ENCODE measurements around the gene RWDD1. TPM values are rescaled to one million over a fixed set of nuclear protein-coding genes. Genes with fewer than 3 reads are reported as not detected.

RWDD1 gene
- total and polyA plus RNA-seq, 10 donors = 25.8 to 57.5 (median 34.1) TPM

DNA sequence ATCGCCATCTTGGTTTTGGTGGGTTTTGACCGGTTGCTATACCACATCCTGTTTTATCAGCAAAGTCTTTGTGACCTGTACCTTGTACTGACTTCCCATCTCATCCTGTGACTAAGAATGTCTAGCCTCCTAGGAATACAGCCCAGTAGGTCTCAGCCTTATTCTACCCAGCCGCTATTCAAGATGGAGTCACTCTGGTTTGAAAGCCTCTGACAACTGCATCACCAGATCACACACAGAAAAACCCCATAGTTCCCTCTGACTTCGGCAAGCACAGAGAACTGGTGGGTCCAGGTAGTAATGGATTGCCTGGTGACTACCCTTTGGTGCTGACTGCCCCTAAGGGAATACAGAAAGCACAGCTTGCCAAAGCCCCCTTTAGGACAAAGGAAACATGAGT lies 34.6 kb downstream of the RWDD1 start:
- peaks cover 0 to 26% (median 4%) of the 10 kb centered on the region in 8 donors for H3K9me3 ChIP-seq
- no peak overlapping the region for H3K4me3 ChIP-seq
- no peaks in the 10 kb centered on the region for H3K27me3 ChIP-seq (replicated peaks in 1 of 7)
- TF ChIP-seq POLR2AphosphoS5 (IDR thresholded peaks at IDR 0.05) = no peak
- TF ChIP-seq POLR2A (IDR thresholded peaks at IDR 0.05) = no peak
- TF ChIP-seq, protein P1, sequence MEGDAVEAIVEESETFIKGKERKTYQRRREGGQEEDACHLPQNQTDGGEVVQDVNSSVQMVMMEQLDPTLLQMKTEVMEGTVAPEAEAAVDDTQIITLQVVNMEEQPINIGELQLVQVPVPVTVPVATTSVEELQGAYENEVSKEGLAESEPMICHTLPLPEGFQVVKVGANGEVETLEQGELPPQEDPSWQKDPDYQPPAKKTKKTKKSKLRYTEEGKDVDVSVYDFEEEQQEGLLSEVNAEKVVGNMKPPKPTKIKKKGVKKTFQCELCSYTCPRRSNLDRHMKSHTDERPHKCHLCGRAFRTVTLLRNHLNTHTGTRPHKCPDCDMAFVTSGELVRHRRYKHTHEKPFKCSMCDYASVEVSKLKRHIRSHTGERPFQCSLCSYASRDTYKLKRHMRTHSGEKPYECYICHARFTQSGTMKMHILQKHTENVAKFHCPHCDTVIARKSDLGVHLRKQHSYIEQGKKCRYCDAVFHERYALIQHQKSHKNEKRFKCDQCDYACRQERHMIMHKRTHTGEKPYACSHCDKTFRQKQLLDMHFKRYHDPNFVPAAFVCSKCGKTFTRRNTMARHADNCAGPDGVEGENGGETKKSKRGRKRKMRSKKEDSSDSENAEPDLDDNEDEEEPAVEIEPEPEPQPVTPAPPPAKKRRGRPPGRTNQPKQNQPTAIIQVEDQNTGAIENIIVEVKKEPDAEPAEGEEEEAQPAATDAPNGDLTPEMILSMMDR (IDR thresholded peaks at IDR 0.05 in 8 of 11, conservative IDR thresholded peaks at IDR 0.05 in 3 of 11) = no peak
- peaks cover 0 to 27% (median 5%) of the 10 kb centered on the region in 6 donors for H3K36me3 ChIP-seq
- H3K27ac ChIP-seq = no peak overlapping the region
- WGBS, 5 donors = 92 to 99% (median 95%) methylated on average over 4 of the region's 4 CpGs
- no peak for DNase-seq
- no peaks in the 10 kb centered on the region for H3K4me1 ChIP-seq
- intact Hi-C loops (cut with DNase I; ENCODE audit: low total_unique reads) = no loop called here

DNA sequence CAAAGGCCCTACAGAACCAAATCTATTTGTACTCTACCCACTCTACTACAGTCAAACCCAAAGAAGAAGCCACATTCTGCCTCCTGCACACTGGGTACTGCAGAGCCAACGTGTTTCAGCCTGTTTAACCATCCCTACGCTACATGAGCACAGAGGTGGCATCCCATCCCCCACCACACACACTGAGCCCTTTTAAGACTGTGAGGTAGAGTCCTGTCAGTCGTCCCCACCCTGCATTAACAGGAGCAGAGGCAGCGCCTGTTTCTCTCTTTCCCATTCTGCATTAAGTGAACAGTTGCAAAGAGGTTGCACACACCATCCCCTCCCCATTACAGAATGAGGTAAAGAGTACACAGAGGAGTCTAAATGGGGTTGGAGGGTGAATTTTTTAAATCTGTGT lies 39.8 kb downstream of the RWDD1 start:
- Histone ChIP-seq H3K4me3 (no peak overlapping the region), H3K27me3 (replicated peaks in 1 of 7) (no peaks in the 10 kb centered on the region), H3K9me3 (no peaks in the 10 kb centered on the region), H3K4me1 (peaks cover 0 to 9% (median 7%) of the 10 kb centered on the region in 6 donors), H3K36me3 (peaks cover 0 to 4% (median 2%) of the 10 kb centered on the region in 6 donors), H3K27ac (no peak overlapping the region)
- no peak for DNase-seq
- TF ChIP-seq POLR2AphosphoS5 (IDR thresholded peaks at IDR 0.05) = no peak
- TF ChIP-seq, protein P1 (IDR thresholded peaks at IDR 0.05 in 8 of 11, conservative IDR thresholded peaks at IDR 0.05 in 3 of 11) = no peak
- TF ChIP-seq POLR2A (IDR thresholded peaks at IDR 0.05) = no peak
- intact Hi-C loops (cut with DNase I; ENCODE audit: low total_unique reads) = no loop called here
- WGBS, 5 donors = 79 to 91% (median 85%) methylated on average over 4 of the region's 4 CpGs

DNA sequence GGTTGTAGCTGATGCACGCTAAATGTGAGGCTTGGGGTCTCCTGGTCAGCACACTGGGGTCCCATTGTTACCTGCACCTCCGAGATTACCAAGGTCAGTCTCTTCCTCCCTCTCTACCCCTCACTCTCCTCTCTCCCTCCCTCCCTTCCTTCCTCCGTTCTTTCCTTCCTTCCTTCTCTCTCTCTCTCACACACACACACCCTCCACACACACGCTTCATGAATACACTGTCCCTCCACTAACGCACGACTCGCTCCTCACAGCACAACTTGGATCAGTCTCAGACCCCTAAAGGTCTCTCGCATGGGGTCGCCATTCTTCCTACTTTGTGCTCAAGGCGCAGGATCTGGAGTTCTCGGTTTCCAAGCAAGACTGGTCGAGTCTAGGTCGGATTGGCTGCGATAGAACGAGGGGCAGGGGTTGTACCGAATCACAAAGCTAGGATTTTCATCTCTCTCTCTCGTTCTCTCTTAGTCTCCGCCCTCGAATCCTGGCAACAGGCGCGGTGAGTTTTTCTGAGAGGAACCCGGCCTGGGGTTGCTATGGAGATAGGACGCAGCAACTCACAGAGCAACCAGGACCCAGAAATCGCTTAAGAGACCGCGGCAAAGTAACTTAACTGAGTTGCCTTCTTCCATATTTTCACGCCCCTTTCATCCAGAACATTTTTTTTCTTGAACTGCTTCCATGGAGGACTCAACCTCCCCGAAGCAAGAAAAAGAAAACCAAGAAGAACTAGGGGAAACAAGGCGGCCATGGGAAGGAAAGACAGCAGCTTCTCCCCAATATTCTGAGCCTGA lies 44.8 kb downstream of the RWDD1 start, which contains the start of gene RSPH4A:
Gene RSPH4A (plus strand): TSS at position 543 of the 800 bp plus-strand sequence. CDS start 145 bp downstream, at position 688.
- Histone ChIP-seq H3K4me1 (peaks cover 4 to 20% (median 16%) of the 10 kb centered on the region in 6 donors), H3K27me3 (replicated peaks in 1 of 7) (peaks cover 0 to 8% (median 0%) of the 10 kb centered on the region in 7 donors), H3K27ac (peak within 1 kb of the TSS in 4 of 8 donors; percentile 39 to 66 (median 54)), H3K9me3 (no peaks in the 10 kb centered on the region), H3K36me3 (no peaks in the 10 kb centered on the region), H3K4me3 (peak within 1 kb of the TSS; percentile 41 to 74 (median 47))
- DNase-seq = peak; percentile 91
- intact Hi-C loops (cut with DNase I; ENCODE audit: low total_unique reads) = no loop called here
- no peak for TF ChIP-seq POLR2A (IDR thresholded peaks at IDR 0.05)
- TF ChIP-seq POLR2AphosphoS5 (IDR thresholded peaks at IDR 0.05) = peak in 2 of 3 donors; percentile 52 to 57
- TF ChIP-seq, protein P1 (IDR thresholded peaks at IDR 0.05 in 8 of 11, conservative IDR thresholded peaks at IDR 0.05 in 3 of 11) = peak in 1 of 11 experiments; percentile 32
- WGBS, 5 donors = 0 to 1% (median 1%) methylated on average over 29 of the region's 29 CpGs

DNA sequence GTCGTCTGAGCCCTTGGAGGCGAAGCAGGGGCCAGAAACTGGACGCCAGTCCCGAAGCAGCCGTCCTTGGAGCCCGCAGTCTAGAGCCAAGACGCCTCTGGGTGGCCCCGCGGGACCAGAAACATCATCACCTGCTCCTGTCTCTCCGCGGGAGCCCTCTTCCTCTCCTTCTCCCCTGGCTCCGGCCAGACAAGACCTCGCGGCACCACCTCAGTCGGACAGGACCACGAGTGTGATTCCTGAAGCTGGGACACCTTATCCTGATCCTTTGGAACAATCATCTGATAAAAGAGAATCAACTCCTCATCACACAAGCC lies 45.4 kb downstream of the RWDD1 start:
- Histone ChIP-seq H3K9me3 (no peaks in the 10 kb centered on the region), H3K27ac (peak overlapping the region in 2 of 8 donors; percentile 54 to 55), H3K36me3 (no peaks in the 10 kb centered on the region), H3K4me3 (peak overlapping the region; percentile 41 to 74 (median 47)), H3K27me3 (replicated peaks in 1 of 7) (peaks cover 0 to 8% (median 0%) of the 10 kb centered on the region in 7 donors), H3K4me1 (peaks cover 4 to 20% (median 16%) of the 10 kb centered on the region in 6 donors)
- intact Hi-C loops (cut with DNase I; ENCODE audit: low total_unique reads) = no loop called here
- TF ChIP-seq POLR2A (IDR thresholded peaks at IDR 0.05) = no peak
- no peak for TF ChIP-seq POLR2AphosphoS5 (IDR thresholded peaks at IDR 0.05)
- TF ChIP-seq, protein P1 (IDR thresholded peaks at IDR 0.05 in 8 of 11, conservative IDR thresholded peaks at IDR 0.05 in 3 of 11) = no peak
- peak; percentile 78 for DNase-seq
- WGBS, 5 donors = 0 to 2% (median 1%) methylated on average over 16 of the region's 16 CpGs
